ENCODE data around the gene C9orf72. TPM values are rescaled to one million over a fixed set of nuclear protein-coding genes. Genes with fewer than 3 reads are reported as not detected.

The C9orf72 gene
- total and polyA plus RNA-seq, 2 donors from 2014 or later: 5.6 to 16.1 TPM

DNA sequence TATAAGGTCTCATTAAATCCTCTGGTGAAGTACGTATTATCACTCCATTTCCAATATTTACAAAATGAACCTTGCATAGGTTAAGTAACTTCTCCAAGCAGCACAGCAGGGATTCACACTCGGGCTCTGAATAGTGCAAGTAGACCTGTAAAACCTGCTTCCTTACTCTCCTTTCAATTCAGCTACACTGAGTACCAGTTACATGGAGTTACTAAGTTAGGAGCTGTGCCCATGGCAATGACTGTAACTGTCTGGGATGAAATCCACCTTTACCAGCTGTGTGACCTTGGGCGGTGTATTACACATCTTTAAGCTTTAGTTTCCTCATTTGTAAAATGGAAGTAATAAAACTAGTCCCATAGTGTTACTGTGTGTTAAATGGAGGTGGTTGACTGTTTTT, 27.8 kb downstream of the C9orf72 start:
- no peak for FAIRE-seq
- Histone ChIP-seq H3K9me3 (ENCODE audit: control insufficient read depth in 2 of 3, insufficient read depth in 1 of 3, low read length in 3 of 3) (no peaks in the 10 kb centered on the region), H3K4me3 (ENCODE audit: low read length in 3 of 3) (no peak overlapping the region), H3K9ac (ENCODE audit: low read length in 3 of 3) (no peak overlapping the region), H3K27ac (ENCODE audit: low read depth in 2 of 2, low read length in 2 of 2) (no peak overlapping the region), H3K27me3 (ENCODE audit: control insufficient read depth, insufficient read depth, low read length) (no peaks in the 10 kb centered on the region), H3K4me1 (ENCODE audit: control insufficient read depth in 2 of 3, insufficient read depth in 2 of 3, low read depth in 1 of 3, low read length in 3 of 3) (peaks cover 0 to 11% (median 0%) of the 10 kb centered on the region in 3 donors), H3K36me3 (ENCODE audit: control insufficient read depth in 2 of 3, insufficient read depth in 3 of 3, low read length in 3 of 3) (peaks cover 0 to 4% (median 2%) of the 10 kb centered on the region in 3 donors)
- intact Hi-C loops (cut with DNase I): no loop called here
- no peak for DNase-seq
- no peak for TF ChIP-seq CTCF (IDR thresholded peaks at IDR 0.05; ENCODE audit: borderline replicate concordance, extremely low read depth, insufficient read depth)

GRCh38 chr9:27542508-27542907, 30.8 kb downstream of the C9orf72 start:
- peak; percentile 70 for FAIRE-seq
- TF ChIP-seq CTCF (IDR thresholded peaks at IDR 0.05; ENCODE audit: borderline replicate concordance, extremely low read depth, insufficient read depth): no peak

GRCh38 chr9:27541740-27542139, 31.5 kb downstream of the C9orf72 start:
- H3K9me3 ChIP-seq (ENCODE audit: control insufficient read depth in 2 of 3, insufficient read depth in 1 of 3, low read length in 3 of 3): no peaks in the 10 kb centered on the region
- intact Hi-C loops (cut with DNase I): no loop called here
- peaks cover 0 to 4% (median 2%) of the 10 kb centered on the region in 3 donors for H3K36me3 ChIP-seq (ENCODE audit: control insufficient read depth in 2 of 3, insufficient read depth in 3 of 3, low read length in 3 of 3)
- no peak overlapping the region for H3K4me3 ChIP-seq (ENCODE audit: low read length in 3 of 3)
- DNase-seq (no peak), FAIRE-seq (no peak)
- no peaks in the 10 kb centered on the region for H3K27me3 ChIP-seq (ENCODE audit: control insufficient read depth, insufficient read depth, low read length)
- no peak overlapping the region for H3K9ac ChIP-seq (ENCODE audit: low read length in 3 of 3)
- peak overlapping the region in 1 of 2 donors; percentile 41 for H3K27ac ChIP-seq (ENCODE audit: low read depth in 2 of 2, low read length in 2 of 2)
- peaks cover 0 to 23% (median 18%) of the 10 kb centered on the region in 3 donors for H3K4me1 ChIP-seq (ENCODE audit: control insufficient read depth in 2 of 3, insufficient read depth in 2 of 3, low read depth in 1 of 3, low read length in 3 of 3)
- no peak for TF ChIP-seq CTCF (IDR thresholded peaks at IDR 0.05; ENCODE audit: borderline replicate concordance, extremely low read depth, insufficient read depth)

More at GRCh38 chr9:27542508-27542907, 30.8 kb downstream of the C9orf72 start:
- DNase-seq: peak in 2 of 5 donors; percentile 38 to 66
- Histone ChIP-seq H3K27ac (ENCODE audit: low read depth in 2 of 2, low read length in 2 of 2) (peak overlapping the region in 1 of 2 donors; percentile 41), H3K4me3 (ENCODE audit: low read length in 3 of 3) (no peak overlapping the region), H3K27me3 (ENCODE audit: control insufficient read depth, insufficient read depth, low read length) (no peaks in the 10 kb centered on the region), H3K4me1 (ENCODE audit: control insufficient read depth in 2 of 3, insufficient read depth in 2 of 3, low read depth in 1 of 3, low read length in 3 of 3) (peaks cover 0 to 20% (median 18%) of the 10 kb centered on the region in 3 donors), H3K9me3 (ENCODE audit: control insufficient read depth in 2 of 3, insufficient read depth in 1 of 3, low read length in 3 of 3) (no peaks in the 10 kb centered on the region), H3K36me3 (ENCODE audit: control insufficient read depth in 2 of 3, insufficient read depth in 3 of 3, low read length in 3 of 3) (peaks cover 0 to 4% (median 2%) of the 10 kb centered on the region in 3 donors), H3K9ac (ENCODE audit: low read length in 3 of 3) (no peak overlapping the region)
- intact Hi-C loops (cut with DNase I): no loop called here

GRCh38 chr9:27540502-27540901, 32.8 kb downstream of the C9orf72 start:
- H3K27me3 ChIP-seq (ENCODE audit: control insufficient read depth, insufficient read depth, low read length): no peaks in the 10 kb centered on the region
- no peak for TF ChIP-seq CTCF (IDR thresholded peaks at IDR 0.05; ENCODE audit: borderline replicate concordance, extremely low read depth, insufficient read depth)
- no peaks in the 10 kb centered on the region for H3K9me3 ChIP-seq (ENCODE audit: control insufficient read depth in 2 of 3, insufficient read depth in 1 of 3, low read length in 3 of 3)
- H3K27ac ChIP-seq (ENCODE audit: low read depth in 2 of 2, low read length in 2 of 2): peak overlapping the region in 1 of 2 donors; percentile 22
- no peak overlapping the region for H3K9ac ChIP-seq (ENCODE audit: low read length in 3 of 3)
- FAIRE-seq (no peak), DNase-seq (no peak)
- intact Hi-C loops (cut with DNase I): no loop called here
- no peak overlapping the region for H3K4me3 ChIP-seq (ENCODE audit: low read length in 3 of 3)
- peaks cover 0 to 23% (median 18%) of the 10 kb centered on the region in 3 donors for H3K4me1 ChIP-seq (ENCODE audit: control insufficient read depth in 2 of 3, insufficient read depth in 2 of 3, low read depth in 1 of 3, low read length in 3 of 3)
- H3K36me3 ChIP-seq (ENCODE audit: control insufficient read depth in 2 of 3, insufficient read depth in 3 of 3, low read length in 3 of 3): peaks cover 0 to 5% (median 2%) of the 10 kb centered on the region in 3 donors
